GM21423 (cell line): Measurements from ENCODE around the gene PRKN.

ENCODE experiments used
- ATAC-seq: cut with Tn5 transposase; IDR thresholded peaks from one replicate; pipeline ENCODE4 v1.9.1; 2021; ENCODE audit warnings: mild to moderate bottlenecking, moderate library complexity; ENCODE audit not compliant: unreplicated experiment

Gene PRKN

GRCh38 chr6:162260027-162260426, 467.5 kb downstream of the PRKN start:
- ATAC-seq, result no peak

- no peak for ATAC-seq
Observed at GRCh38 chr6:162258647-162259046, 468.9 kb downstream of the PRKN start.

GRCh38 chr6:162256361-162256760, 471.2 kb downstream of the PRKN start:
- ATAC-seq, result no peak

DNA sequence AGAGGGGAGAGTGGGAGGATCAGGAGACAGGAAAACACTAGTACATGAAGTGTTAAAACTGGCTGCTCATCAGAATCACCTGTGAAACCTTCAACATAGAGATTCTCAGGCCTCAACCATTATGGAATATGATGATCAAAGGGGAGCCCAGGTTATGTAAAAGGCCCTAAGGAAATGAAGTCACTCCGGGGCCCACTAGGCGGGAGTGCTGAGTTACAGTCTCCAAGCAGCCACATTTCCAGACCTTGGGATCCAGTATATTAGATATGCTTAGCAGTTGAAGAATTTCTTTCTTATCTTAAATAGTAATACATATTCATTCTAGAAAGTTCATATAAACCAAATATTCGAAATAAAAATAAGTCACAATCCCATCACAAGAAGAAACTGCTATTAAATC, 476.3 kb downstream of the PRKN start:
- no peak for ATAC-seq

DNA sequence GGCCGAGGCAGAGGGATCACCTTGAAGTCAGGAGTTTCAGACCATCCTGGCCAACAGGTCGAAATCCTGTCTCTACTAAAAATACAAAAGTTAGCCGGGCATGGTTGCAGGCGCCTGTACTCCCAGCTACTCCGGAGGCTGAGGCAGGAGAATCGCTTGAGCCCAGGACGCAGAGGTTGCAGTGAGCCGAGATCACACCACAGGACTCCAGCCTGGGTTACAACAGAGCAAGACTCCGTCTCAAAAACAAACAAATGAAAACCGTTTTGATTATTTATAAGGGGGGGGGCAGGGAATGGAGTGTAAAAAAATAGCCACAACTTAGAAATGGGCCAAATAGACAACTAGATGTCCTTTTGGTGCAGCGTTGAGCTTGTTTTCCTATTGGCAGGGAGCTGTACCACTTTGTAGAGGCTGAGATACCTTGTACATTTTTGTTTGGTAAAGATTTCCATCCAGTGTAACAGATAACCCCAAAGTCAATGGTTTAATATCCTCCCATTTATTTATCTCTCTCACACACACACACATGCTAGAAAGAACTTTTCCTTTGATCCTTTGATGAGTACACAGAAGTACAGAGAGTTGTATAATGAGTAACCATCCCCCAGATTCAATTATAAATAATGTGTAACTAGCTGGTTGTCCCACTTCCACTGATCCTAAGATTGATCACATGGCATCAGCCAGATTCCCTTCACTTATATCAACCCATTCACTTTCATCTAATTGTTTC, 477.5 kb downstream of the PRKN start:
- ATAC-seq, result no peak

DNA sequence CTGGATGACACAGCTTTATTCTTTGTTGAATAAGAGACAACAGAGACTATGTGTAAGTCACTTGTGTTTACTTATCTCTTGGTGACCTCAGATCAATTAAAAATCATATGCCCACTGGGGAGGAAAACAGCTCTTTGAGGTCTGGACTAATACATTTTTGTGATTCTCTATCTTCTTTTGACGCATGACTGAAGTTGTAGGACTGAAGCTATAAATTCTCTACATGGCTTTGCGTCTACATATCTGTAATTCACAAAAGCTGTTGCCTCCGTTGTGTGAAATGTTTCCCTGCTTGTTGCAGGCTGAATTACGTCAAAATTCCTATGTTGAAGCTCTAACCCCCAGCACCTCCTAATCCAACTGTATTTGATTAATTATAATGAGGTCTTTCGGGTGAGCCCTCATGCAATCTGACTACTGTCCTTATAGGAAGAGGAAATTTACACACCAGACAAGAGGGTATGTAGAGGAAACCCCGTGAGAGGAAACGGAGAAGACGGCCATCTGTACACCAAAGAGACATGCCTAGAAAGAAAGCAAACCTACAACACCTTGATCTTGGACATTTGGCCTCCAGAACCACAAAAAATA, 481.6 kb downstream of the PRKN start:
- ATAC-seq, result no peak

DNA sequence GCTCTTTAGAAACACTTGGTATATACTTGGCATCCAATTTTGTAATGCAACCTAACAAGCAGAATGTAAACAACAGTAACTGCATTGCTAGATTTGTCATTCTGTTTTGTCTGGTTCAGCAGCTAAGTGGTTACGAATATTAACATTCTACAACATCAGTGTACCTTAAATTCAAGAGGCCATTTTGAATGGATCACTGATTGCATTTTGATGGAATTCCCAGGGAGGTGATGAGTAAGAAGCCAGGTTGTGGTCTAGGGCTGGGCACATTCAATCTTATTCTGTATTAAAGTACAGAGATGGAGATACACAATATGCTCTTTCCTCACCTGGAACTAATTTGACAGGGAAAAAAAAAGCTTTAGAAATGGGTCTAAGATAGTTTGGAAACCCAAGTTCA, 483.5 kb downstream of the PRKN start:
- no peak for ATAC-seq

DNA sequence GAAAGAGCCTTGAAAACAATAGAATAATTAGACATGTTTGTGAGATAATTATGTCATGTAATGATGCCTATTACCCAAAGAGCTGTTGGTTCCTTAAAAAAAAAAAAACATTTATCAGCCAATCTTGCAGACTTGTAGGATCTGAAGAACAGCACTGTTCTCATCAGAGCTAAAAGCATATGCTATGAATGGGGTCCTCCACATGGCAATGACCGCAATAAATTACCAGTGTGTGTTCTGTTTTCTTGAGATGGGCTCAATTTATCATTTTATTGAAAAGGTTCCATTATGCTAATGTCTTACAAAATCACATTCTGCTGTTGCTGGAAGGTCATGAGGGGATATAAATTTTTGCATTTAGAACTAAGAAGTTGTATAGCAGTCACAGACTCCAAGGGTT, 484.7 kb downstream of the PRKN start:
- ATAC-seq, result no peak

GRCh38 chr6:162239330-162239729, 488.2 kb downstream of the PRKN start:
- ATAC-seq, result no peak

DNA sequence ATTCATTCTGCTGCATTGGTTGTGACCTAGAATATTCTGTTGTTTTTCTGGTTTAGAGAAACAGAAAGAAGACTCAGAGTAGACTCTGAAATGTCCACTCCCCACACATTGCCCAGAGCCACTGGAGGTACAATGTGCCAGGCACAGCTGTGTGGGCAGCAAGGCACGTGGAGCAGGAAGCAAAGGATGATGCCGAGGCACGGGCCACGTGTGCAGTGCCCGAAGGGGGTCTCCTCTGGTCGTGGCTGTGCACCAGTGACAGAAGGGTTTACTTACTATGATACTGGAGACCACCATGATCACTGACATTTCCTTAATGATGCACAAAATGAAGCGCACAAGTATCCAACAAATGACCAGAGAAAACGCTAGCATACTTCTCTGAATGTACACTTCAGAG, 488.9 kb downstream of the PRKN start:
- ATAC-seq, result no peak

GRCh38 chr6:162237331-162237730, 490.2 kb downstream of the PRKN start:
- no peak for ATAC-seq

DNA sequence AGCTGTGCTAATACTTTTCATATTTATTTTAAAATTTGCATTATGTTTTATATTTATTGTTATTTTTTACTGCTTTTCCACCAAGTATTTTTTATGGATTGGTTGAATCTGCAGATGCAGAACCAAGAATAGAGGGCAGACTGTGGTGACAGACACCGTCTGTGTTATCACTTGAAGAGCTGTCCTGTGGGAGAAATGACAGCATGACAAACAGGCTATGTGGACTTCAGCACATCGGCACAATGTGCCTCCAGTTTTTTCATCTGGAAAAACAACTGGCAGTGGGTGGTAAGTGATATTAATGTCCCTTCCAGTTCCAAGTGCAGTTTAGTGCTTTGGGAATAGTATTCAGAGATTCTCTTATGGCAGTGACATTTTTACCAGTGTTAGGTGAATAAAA, 492.9 kb downstream of the PRKN start:
- no peak for ATAC-seq

DNA sequence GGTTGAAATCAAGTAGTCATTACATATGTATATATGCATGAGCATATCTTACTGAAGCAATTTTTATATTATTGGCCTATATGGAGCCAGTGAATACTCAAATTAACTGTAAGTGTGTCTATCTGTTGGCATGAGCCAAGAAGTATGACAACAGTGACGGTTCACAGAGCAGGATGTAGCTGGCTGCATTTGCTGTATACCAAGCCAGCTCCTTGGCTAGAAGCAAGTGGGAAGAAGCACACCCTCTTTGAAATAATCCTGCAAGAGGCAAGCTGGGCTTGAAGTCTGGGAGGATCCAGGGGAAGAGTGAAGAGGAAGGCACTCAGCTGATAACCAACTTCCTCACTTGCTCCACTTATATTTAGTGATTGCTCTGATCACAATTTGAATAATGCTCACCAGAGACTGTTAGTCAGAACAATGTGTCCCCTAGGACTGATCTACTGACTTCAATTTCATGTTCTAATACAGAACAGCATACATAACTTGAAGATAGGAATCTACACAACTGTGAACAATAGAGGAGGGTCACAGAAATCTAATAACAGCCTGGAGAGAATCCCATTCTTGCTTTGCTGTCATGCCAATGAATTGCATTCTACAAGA, 497.3 kb downstream of the PRKN start:
- no peak for ATAC-seq

DNA sequence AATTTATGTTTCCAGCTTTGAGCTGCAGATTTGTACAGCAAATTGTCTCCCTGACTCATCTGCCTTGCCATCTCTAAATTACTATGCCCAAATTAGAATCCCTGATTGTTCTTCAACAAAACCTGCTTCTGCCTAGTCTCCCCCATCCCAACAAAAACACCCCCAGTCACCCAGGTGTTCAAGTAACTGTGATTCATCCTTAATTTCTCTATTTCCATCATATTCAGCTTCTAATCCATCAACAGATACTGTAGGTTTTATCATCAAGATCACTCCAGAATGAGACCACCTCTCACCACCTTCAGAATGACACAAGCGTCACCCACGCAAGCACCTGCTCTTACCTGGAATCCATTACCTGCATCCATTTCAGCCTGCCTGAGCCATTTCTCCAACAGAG, 498.5 kb downstream of the PRKN start:
- ATAC-seq, result no peak

DNA sequence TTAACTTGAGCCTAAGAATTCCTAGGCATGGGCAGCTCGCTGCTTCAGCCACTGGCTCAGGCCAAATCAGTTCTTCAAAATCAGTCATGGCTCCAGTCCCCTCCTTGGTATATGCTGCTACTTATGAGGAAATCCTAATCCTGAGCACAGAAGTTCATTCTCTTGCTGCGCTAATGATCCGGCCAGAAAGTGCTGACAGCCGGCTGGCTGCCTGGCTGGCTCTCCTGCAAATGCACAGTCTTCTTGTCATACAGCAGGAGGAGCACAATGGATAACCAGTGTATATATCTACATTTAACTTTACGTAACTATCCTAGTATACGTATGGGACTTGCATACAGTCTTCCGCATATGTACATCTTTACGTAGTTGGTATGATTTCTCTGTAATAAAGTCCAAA, 500.8 kb downstream of the PRKN start:
- ATAC-seq, result no peak

DNA sequence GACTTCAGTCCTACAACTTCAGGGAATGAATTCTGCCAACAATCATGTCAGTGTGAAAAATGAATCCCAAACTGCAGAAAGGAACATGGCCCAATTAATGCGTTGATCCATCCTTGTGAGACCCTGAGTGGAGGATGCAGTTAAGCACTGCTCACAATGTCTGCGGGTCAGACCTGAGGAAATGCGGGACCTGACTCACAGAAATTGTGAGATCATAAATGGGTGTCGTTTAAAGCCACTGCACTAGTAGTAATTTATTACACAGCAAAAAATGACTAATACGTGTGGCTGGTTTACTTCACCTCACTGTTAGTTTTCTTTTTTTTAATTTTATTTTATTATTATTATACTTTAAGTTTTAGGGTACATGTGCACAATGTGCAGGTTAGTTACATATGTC, 505.0 kb downstream of the PRKN start:
- no peak for ATAC-seq

DNA sequence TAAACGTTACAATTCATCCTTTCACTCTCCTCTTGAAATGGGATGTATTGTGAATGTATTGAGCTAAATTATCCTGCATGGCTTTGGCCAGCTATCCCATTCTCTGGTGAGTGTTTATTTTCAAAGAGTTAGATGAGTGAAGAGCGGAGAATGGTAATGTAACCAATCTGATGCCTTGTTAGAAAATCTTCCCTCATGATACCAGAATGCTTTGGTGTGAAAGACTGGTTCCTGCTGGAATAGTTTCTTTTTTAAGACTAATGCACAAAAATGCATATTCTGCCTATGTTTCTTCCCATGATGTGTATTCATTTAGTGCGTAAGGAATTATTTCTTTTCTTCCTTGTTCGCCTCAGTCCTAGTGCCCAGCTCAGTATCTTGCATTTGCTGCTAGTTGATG, 506.7 kb downstream of the PRKN start:
- ATAC-seq, result no peak

GRCh38 chr6:162219266-162219665, 508.3 kb downstream of the PRKN start:
- ATAC-seq, result no peak

GRCh38 chr6:162217811-162218493, 509.6 kb downstream of the PRKN start:
- ATAC-seq, result no peak

- ATAC-seq, result no peak
Observed at GRCh38 chr6:162217058-162217457, 510.5 kb downstream of the PRKN start.

GRCh38 chr6:162211777-162212176, 515.8 kb downstream of the PRKN start:
- no peak for ATAC-seq

GRCh38 chr6:162211022-162211421, 516.5 kb downstream of the PRKN start:
- no peak for ATAC-seq
